RCC 7860 (cell line): Measurements from ENCODE around the gene SMIM38.

ENCODE experiments used
- DNase-seq: peaks from one replicate; pipeline ENCODE4 v3.0.0-alpha.2; 2015; ENCODE audit warnings: low spot score
- FAIRE-seq: peaks from 2 replicates; lab custom pipeline; 2012; peaks lifted over from hg19 to GRCh38; lab: Jason Lieb, UNC

Gene SMIM38

GRCh38 chr11:69157822-69158231, 2.1 kb downstream of the SMIM38 start:
- DNase-seq: no peak
- no peak for FAIRE-seq

GRCh38 chr11:69158301-69159149, 2.8 kb downstream of the SMIM38 start:
- FAIRE-seq: no peak
- no peak for DNase-seq

GRCh38 chr11:69159150-69159852, 3.6 kb downstream of the SMIM38 start:
- DNase-seq (no peak), FAIRE-seq (no peak)

GRCh38 chr11:69160296-69161116, 4.8 kb downstream of the SMIM38 start:
- no peak for FAIRE-seq
- no peak for DNase-seq

- FAIRE-seq: no peak
- DNase-seq: no peak
These were observed 5.3 kb downstream of the SMIM38 start for GRCh38 chr11:69161117-69161407.

- no peak for FAIRE-seq
- DNase-seq: no peak
These were observed 6.8 kb downstream of the SMIM38 start for GRCh38 chr11:69162505-69162904.

- no peak for DNase-seq
- FAIRE-seq: no peak
These were observed 8.1 kb downstream of the SMIM38 start for GRCh38 chr11:69163842-69164241.

GRCh38 chr11:69164824-69165223, 9.1 kb downstream of the SMIM38 start:
- FAIRE-seq (no peak), DNase-seq (no peak)

- DNase-seq: no peak
- FAIRE-seq: no peak
These were observed 10.0 kb downstream of the SMIM38 start for GRCh38 chr11:69165775-69166174.

- FAIRE-seq: peak; percentile 54
- peak; percentile 84 for DNase-seq
These were observed 10.7 kb downstream of the SMIM38 start for GRCh38 chr11:69166218-69167115.

- DNase-seq: no peak
- FAIRE-seq: no peak
These were observed 11.6 kb downstream of the SMIM38 start for GRCh38 chr11:69167130-69167915.

GRCh38 chr11:69167916-69168691, 12.4 kb downstream of the SMIM38 start:
- DNase-seq (no peak), FAIRE-seq (no peak)

GRCh38 chr11:69169479-69169878, 13.7 kb downstream of the SMIM38 start:
- no peak for DNase-seq
- FAIRE-seq: no peak

- no peak for DNase-seq
- no peak for FAIRE-seq
These were observed 15.0 kb downstream of the SMIM38 start for GRCh38 chr11:69170704-69171103.

GRCh38 chr11:69171476-69172240, 15.9 kb downstream of the SMIM38 start:
- no peak for FAIRE-seq
- no peak for DNase-seq

- FAIRE-seq: no peak
- no peak for DNase-seq
These were observed 16.9 kb downstream of the SMIM38 start for GRCh38 chr11:69172674-69173073.

GRCh38 chr11:69173331-69173730, 17.6 kb downstream of the SMIM38 start:
- DNase-seq: no peak

GRCh38 chr11:69173925-69174581, 18.3 kb downstream of the SMIM38 start:
- DNase-seq: no peak
- no peak for FAIRE-seq

More at GRCh38 chr11:69173331-69173730, 17.6 kb downstream of the SMIM38 start:
- no peak for FAIRE-seq
